MCF 10A (cell line): ENCODE measurements around the gene ESPNL. TPM values are rescaled to one million over a fixed set of nuclear protein-coding genes. Genes with fewer than 3 reads are reported as not detected.
A peak's percentile ranks its signal among the peaks of the same experiment; 100 is the strongest.

Experiments used
- BruUV-seq: library from RNA; stranded (reverse); fragments of 400-500 nt; replicated peaks from 2 replicates; lab custom pipeline; 2021; lab: Mats Ljungman, UMichigan
- CTCF ChIA-PET: fragments of 300-600 bp; sonication (Branson Sonifier 250); formaldehyde crosslinking; extraction: SDS; loops from one replicate; lab custom pipeline; 2021; ENCODE audit warnings: antibody characterized with exemption, inconsistent platforms; lab: Yijun Ruan, JAX
- POLR2A ChIA-PET: fragments of 300-600, 350-650 bp; sonication (Branson Sonifier 250); formaldehyde crosslinking; extraction: SDS; loops from one replicate; lab custom pipeline; 2020; ENCODE audit warnings: antibody characterized with exemption, inconsistent platforms; lab: Yijun Ruan, JAX
- DNase-seq: peaks from one replicate; pipeline ENCODE4 v3.0.0-alpha.2; 2018; ENCODE audit not compliant: unreplicated experiment
- H3K27ac Mint-ChIP-seq: one replicate; pipeline ENCODE4 v1.8.0; 2022; ENCODE audit warnings: mild to moderate bottlenecking, low read depth, mixed read lengths; ENCODE audit not compliant: unreplicated experiment
- H3K27me3 Mint-ChIP-seq: one replicate; pipeline ENCODE4 v1.8.0; 2022; ENCODE audit warnings: mixed read lengths; ENCODE audit not compliant: insufficient read depth, unreplicated experiment
- H3K36me3 Mint-ChIP-seq: one replicate; pipeline ENCODE4 v1.8.0; 2022; ENCODE audit warnings: mild to moderate bottlenecking, moderate library complexity, mixed read lengths; ENCODE audit not compliant: insufficient read depth, unreplicated experiment
- H3K4me1 Mint-ChIP-seq: one replicate; pipeline ENCODE4 v1.8.0; 2022; ENCODE audit warnings: mixed read lengths; ENCODE audit not compliant: insufficient read depth, unreplicated experiment
- H3K4me3 Mint-ChIP-seq: one replicate; pipeline ENCODE4 v1.8.0; 2022; ENCODE audit warnings: mild to moderate bottlenecking, moderate library complexity, mixed read lengths; ENCODE audit not compliant: unreplicated experiment
- H3K9me3 Mint-ChIP-seq: one replicate; pipeline ENCODE4 v1.8.0; 2022; ENCODE audit warnings: mixed read lengths; ENCODE audit not compliant: unreplicated experiment
- intact Hi-C: fragments of 100-400 bp; cut with micrococcal nuclease; formaldehyde crosslinking; loops from 2 replicates; pipeline ENCODE4 v1.14.1; 2022
- total RNA-seq: library from RNA; stranded (reverse); gene quantifications from 2 replicates; pipeline ENCODE4 v1.2.3, GENCODE V29; 2022
- TF ChIP-seq, protein P1 (sequence below): fragments of 200-600 bp; IDR thresholded peaks from one replicate; pipeline ENCODE4 v1.8.0; 2022; ENCODE audit warnings: antibody characterized with exemption, mild to moderate bottlenecking; ENCODE audit not compliant: unreplicated experiment

Gene ESPNL
- total RNA-seq, 1 experiment from 2014 or later, result not detected

DNA sequence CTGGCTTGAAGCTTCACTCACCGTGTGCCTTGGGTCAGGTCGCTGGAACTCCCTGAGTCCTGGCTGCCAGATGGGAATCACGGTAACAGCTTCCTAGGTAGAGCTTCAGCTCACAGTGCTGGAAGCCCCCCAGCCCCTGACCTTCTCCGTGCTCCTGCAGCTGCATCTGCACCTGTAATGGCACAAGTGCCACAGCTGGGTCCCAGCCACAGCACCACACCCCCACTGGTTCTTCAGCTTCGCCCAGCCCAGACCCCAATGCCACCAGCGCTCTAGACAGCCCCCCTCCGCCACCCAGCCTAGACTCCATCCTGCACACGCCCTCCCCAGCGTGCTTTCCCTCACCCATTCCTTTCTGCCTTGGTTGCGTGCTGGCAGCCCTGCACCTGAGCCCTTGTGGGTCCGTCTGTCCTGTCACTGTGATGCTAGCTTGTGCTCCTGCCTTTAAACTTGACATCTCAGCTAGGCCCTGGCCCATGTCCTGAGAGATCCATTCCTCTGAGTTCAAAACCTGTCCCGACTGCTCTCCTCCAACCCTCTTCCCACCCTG lies 7.6 kb upstream of the ESPNL start:
- H3K27ac Mint-ChIP-seq, result no peak overlapping the region
- ChIA-PET CTCF (no interaction called here), POLR2A (interaction anchor here (0.6 kb wide), 1 partner anchor 46 kb away, joined by 4 read pairs; the partner anchor contains the start of gene KLHL30)
- intact Hi-C loops, result no loop called here
- H3K4me1 Mint-ChIP-seq, result no peaks in the 10 kb centered on the region
- no peaks in the 10 kb centered on the region for H3K27me3 Mint-ChIP-seq
- no peak overlapping the region for H3K4me3 Mint-ChIP-seq
- BruUV-seq, result no TSS peak
- no peaks in the 10 kb centered on the region for H3K9me3 Mint-ChIP-seq
- DNase-seq, result no peak
- no peaks in the 10 kb centered on the region for H3K36me3 Mint-ChIP-seq
- TF ChIP-seq, protein P1, sequence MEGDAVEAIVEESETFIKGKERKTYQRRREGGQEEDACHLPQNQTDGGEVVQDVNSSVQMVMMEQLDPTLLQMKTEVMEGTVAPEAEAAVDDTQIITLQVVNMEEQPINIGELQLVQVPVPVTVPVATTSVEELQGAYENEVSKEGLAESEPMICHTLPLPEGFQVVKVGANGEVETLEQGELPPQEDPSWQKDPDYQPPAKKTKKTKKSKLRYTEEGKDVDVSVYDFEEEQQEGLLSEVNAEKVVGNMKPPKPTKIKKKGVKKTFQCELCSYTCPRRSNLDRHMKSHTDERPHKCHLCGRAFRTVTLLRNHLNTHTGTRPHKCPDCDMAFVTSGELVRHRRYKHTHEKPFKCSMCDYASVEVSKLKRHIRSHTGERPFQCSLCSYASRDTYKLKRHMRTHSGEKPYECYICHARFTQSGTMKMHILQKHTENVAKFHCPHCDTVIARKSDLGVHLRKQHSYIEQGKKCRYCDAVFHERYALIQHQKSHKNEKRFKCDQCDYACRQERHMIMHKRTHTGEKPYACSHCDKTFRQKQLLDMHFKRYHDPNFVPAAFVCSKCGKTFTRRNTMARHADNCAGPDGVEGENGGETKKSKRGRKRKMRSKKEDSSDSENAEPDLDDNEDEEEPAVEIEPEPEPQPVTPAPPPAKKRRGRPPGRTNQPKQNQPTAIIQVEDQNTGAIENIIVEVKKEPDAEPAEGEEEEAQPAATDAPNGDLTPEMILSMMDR, result no peak

- Mint-ChIP-seq H3K4me1 (no peaks in the 10 kb centered on the region), H3K27ac (no peak overlapping the region), H3K4me3 (no peak overlapping the region), H3K36me3 (no peaks in the 10 kb centered on the region), H3K9me3 (no peaks in the 10 kb centered on the region), H3K27me3 (no peaks in the 10 kb centered on the region)
- DNase-seq, result no peak
- intact Hi-C loops, result no loop called here
- CTCF ChIA-PET, result no interaction called here
- no TSS peak for BruUV-seq
- POLR2A ChIA-PET, result interaction anchor here (0.6 kb wide), 1 partner anchor 45 kb away, joined by 4 read pairs; the partner anchor contains the start of gene KLHL30
- TF ChIP-seq, protein P1, result no peak
Measured at GRCh38 chr2:238093181-238094140, 6.7 kb upstream of the ESPNL start.

- no peaks in the 10 kb centered on the region for H3K9me3 Mint-ChIP-seq
Measured at GRCh38 chr2:238094438-238095022, 5.6 kb upstream of the ESPNL start.

More at GRCh38 chr2:238094438-238095022, 5.6 kb upstream of the ESPNL start:
- Mint-ChIP-seq H3K4me1 (no peaks in the 10 kb centered on the region), H3K27me3 (no peaks in the 10 kb centered on the region), H3K27ac (peak overlapping the region; percentile 46), H3K4me3 (no peak overlapping the region), H3K36me3 (no peaks in the 10 kb centered on the region)
- TF ChIP-seq, protein P1, result no peak
- intact Hi-C loops, result no loop called here
- no peak for DNase-seq
- ChIA-PET POLR2A (no interaction called here), CTCF (no interaction called here)
- BruUV-seq, result no TSS peak
